K562 (cell line): ENCODE results near the gene CPA4.

Experiments used
- CTCF ChIP-seq, 3 experiments: IDR thresholded peaks in 2 of 3; conservative IDR thresholded peaks in 1 of 3; 2 replicates each; pipeline ENCODE4 v1.5.1; 2011 to 2012; ENCODE audit warnings: low read length in 3 of 3, mild to moderate bottlenecking in 3 of 3, control low read depth in 2 of 3, improper control_type of control experiment in 1 of 3, inconsistent platforms in 1 of 3, low read depth in 1 of 3, mixed read lengths in 1 of 3, moderate library complexity in 1 of 3; ENCODE audit not compliant: insufficient read depth in 2 of 3
- KDM1A ChIP-seq, 2 experiments: fragments of 450-650 bp; IDR thresholded peaks; 2 replicates each; pipeline ENCODE4 v1.6.1; 2016; ENCODE audit warnings: mild to moderate bottlenecking in 2 of 2
- POLR2AphosphoS2 ChIP-seq: IDR thresholded peaks from 2 replicates; pipeline ENCODE4 v1.6.1; 2012; ENCODE audit warnings: low read length, improper control_type of control experiment

- TF ChIP-seq POLR2AphosphoS2 (no peak), CTCF (IDR thresholded peaks at IDR 0.05 in 2 of 3, conservative IDR thresholded peaks at IDR 0.05 in 1 of 3; ENCODE audit: insufficient read depth in 2 of 3, low read depth in 1 of 3, low read length in 3 of 3) (no peak), KDM1A (IDR thresholded peaks at IDR 0.05) (no peak)
Observed at GRCh38 chr7:130293521-130293920, 560 bp downstream of the CPA4 start.
